Measurements from ENCODE around the gene ADGRD1. TPM values are rescaled to one million over a fixed set of nuclear protein-coding genes. Genes with fewer than 3 reads are reported as not detected.

ADGRD1 gene
- total RNA-seq, 2 donors from 2014 or later, result 21.3 to 37.0 TPM

GRCh38 chr12:130965668-130966067 lies 12.0 kb downstream of the ADGRD1 start:
- Histone ChIP-seq H3K4me3 (no peak overlapping the region), H3K4me1 (ENCODE audit: control insufficient read depth in 1 of 2, low read depth in 2 of 2) (no peaks in the 10 kb centered on the region), H3K27me3 (replicated peaks; ENCODE audit: insufficient read depth) (no peaks in the 10 kb centered on the region), H3K36me3 (peaks cover 6% of the 10 kb centered on the region), H3K27ac (no peak overlapping the region), H3K9me3 (no peaks in the 10 kb centered on the region)
- no peak for ATAC-seq (ENCODE audit: insufficient number of reproducible peaks, low FRiP score, low read depth)
- no peak for TF ChIP-seq CTCF (IDR thresholded peaks at IDR 0.05)
- DNase-seq (ENCODE audit: low spot score), result no peak

DNA sequence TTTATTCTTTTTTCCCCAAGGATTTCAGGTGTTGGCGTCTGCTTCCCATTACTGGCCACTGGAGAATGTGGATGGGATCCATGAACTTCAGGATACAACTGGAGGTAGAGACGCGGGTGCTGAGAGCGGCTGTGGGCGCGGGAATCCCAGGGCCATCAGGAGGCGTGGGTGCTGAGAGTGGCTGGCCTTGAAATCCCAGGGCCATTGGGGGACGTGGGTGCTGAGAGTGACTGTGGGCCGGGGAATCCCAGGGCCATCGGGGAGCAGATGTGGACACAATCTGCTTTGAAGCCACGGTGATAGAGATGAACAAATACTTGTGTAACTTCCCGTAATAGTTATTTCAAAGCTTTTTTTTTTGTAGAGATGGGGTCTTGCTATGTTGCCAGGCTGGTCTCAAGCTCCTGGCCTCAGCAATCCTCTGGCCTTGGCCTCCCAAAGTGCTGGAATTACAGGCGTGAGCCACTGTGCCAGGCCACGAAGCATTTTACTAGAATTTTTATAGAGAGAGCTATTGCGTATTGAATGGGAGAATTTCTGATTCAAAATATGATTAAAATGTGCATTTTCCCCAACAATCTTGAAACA lies 12.8 kb downstream of the ADGRD1 start:
- DNase-seq (ENCODE audit: low spot score), result no peak
- H3K27ac ChIP-seq, result no peak overlapping the region

DNA sequence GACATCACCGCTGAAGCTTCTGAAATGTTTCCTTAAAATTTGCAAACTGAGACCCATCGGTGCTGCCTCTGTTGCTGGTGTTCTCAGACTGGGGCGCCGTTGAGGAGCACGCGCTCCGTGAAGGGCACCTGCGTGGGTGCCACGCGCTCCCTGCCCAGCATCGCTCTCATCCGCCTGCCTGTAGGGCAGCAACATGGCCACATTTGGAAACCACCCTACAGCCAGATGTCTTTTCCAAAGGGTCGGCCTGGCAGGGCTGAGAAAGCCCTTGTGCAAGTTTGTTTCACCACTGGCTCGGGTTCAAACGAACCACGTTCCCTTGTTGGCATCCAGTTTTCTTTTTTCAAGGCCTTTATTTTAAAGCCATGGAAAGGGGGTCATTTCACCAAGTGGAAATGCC lies 13.9 kb downstream of the ADGRD1 start:
- Histone ChIP-seq H3K36me3 (peaks cover 6% of the 10 kb centered on the region), H3K4me3 (no peak overlapping the region), H3K9me3 (no peaks in the 10 kb centered on the region), H3K4me1 (ENCODE audit: control insufficient read depth in 1 of 2, low read depth in 2 of 2) (no peaks in the 10 kb centered on the region), H3K27ac (no peak overlapping the region), H3K27me3 (replicated peaks; ENCODE audit: insufficient read depth) (no peaks in the 10 kb centered on the region)
- TF ChIP-seq CTCF (IDR thresholded peaks at IDR 0.05), result no peak
- ATAC-seq (ENCODE audit: insufficient number of reproducible peaks, low FRiP score, low read depth), result no peak
- no peak for DNase-seq (ENCODE audit: low spot score)

More for the DNA sequence above, 12.8 kb downstream of the ADGRD1 start:
- ATAC-seq (ENCODE audit: insufficient number of reproducible peaks, low FRiP score, low read depth), result no peak
- Histone ChIP-seq H3K4me3 (no peak overlapping the region), H3K4me1 (ENCODE audit: control insufficient read depth in 1 of 2, low read depth in 2 of 2) (no peaks in the 10 kb centered on the region), H3K9me3 (no peaks in the 10 kb centered on the region), H3K27me3 (replicated peaks; ENCODE audit: insufficient read depth) (no peaks in the 10 kb centered on the region), H3K36me3 (peaks cover 6% of the 10 kb centered on the region)
- TF ChIP-seq CTCF (IDR thresholded peaks at IDR 0.05), result no peak

GRCh38 chr12:130968611-130969010 lies 14.9 kb downstream of the ADGRD1 start:
- H3K27ac ChIP-seq, result no peak overlapping the region
- no peaks in the 10 kb centered on the region for H3K27me3 ChIP-seq (replicated peaks; ENCODE audit: insufficient read depth)
- no peak overlapping the region for H3K4me3 ChIP-seq
- no peaks in the 10 kb centered on the region for H3K4me1 ChIP-seq (ENCODE audit: control insufficient read depth in 1 of 2, low read depth in 2 of 2)
- H3K36me3 ChIP-seq, result peaks cover 6% of the 10 kb centered on the region
- no peaks in the 10 kb centered on the region for H3K9me3 ChIP-seq
- ATAC-seq (ENCODE audit: insufficient number of reproducible peaks, low FRiP score, low read depth) (no peak), DNase-seq (ENCODE audit: low spot score) (no peak)
- TF ChIP-seq CTCF (IDR thresholded peaks at IDR 0.05), result no peak

DNA sequence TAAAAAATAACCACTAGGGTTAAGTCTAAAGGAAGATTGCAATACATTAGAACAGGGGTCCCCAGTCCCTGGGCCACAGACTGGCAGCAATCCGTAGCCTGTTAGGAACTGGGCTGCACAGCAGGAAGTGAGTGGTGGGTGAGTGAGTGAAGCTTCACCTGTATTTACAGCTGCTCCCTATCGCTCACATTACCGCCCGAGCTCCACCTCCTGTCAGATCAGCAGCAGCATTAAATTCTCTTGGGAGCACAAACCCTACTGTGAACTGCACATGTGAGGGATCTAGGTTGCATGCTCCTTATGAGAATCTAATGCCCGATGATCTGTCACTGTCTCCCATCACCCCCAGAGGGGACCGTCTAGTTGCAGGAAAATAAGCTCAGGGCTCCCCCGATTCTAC lies 15.5 kb downstream of the ADGRD1 start:
- no peaks in the 10 kb centered on the region for H3K4me1 ChIP-seq (ENCODE audit: control insufficient read depth in 1 of 2, low read depth in 2 of 2)
- no peak for TF ChIP-seq CTCF (IDR thresholded peaks at IDR 0.05)
- no peak overlapping the region for H3K27ac ChIP-seq
- no peaks in the 10 kb centered on the region for H3K9me3 ChIP-seq
- ATAC-seq (ENCODE audit: insufficient number of reproducible peaks, low FRiP score, low read depth), result no peak
- H3K27me3 ChIP-seq (replicated peaks; ENCODE audit: insufficient read depth), result no peaks in the 10 kb centered on the region
- DNase-seq (ENCODE audit: low spot score), result no peak
- peaks cover 6% of the 10 kb centered on the region for H3K36me3 ChIP-seq
- H3K4me3 ChIP-seq, result no peak overlapping the region
